ENCODE data around the gene ANKRD44.

ANKRD44 gene

GRCh38 chr2:197174539-197175094, 136.0 kb downstream of the ANKRD44 start:
- no peak overlapping the region for H3K4me3 ChIP-seq (ENCODE audit: low read length)
- TF ChIP-seq CTCF (IDR thresholded peaks at IDR 0.05; ENCODE audit: low read depth, low read length, poor library complexity, severe bottlenecking) (no peak), EZH2phosphoT487 (IDR thresholded peaks at IDR 0.05; ENCODE audit: borderline replicate concordance, low read length) (no peak)
- H3K79me2 ChIP-seq (ENCODE audit: control insufficient read depth, low read length) = no peaks in the 10 kb centered on the region; the same call in 1 of the 2 replicates
- no peaks in the 10 kb centered on the region for H3K27me3 ChIP-seq (ENCODE audit: control insufficient read depth, low read length)
- no peak overlapping the region for H3K27ac ChIP-seq (ENCODE audit: low read depth, low read length)
- H3F3A ChIP-seq (ENCODE audit: control insufficient read depth, insufficient read depth) = peaks cover 5% of the 10 kb centered on the region; the same call in 1 of the 2 replicates
- H3K4me1 ChIP-seq (ENCODE audit: control insufficient read depth, low read length) = peaks cover 51% of the 10 kb centered on the region
- no peaks in the 10 kb centered on the region for H3K9me2 ChIP-seq (replicated peaks; ENCODE audit: control insufficient read depth, low read length)
- no peak overlapping the region for H3K4me2 ChIP-seq (ENCODE audit: low read length)
- H3K9me3 ChIP-seq (ENCODE audit: control insufficient read depth, insufficient read depth, low read length) = no peaks in the 10 kb centered on the region
- no peaks in the 10 kb centered on the region for H4K20me1 ChIP-seq (ENCODE audit: control insufficient read depth, insufficient read depth, low read depth, low read length)
- peaks cover 6% of the 10 kb centered on the region for H3K36me3 ChIP-seq (ENCODE audit: control insufficient read depth, low read length)

- Histone ChIP-seq H3K27ac (ENCODE audit: low read depth, low read length) (no peak overlapping the region), H3K36me3 (ENCODE audit: control insufficient read depth, low read length) (peaks cover 11% of the 10 kb centered on the region), H3K79me2 (ENCODE audit: control insufficient read depth, low read length) (peaks cover 13% of the 10 kb centered on the region), H3K4me1 (ENCODE audit: control insufficient read depth, low read length) (peaks cover 74% of the 10 kb centered on the region), H3K4me3 (ENCODE audit: low read length) (no peak overlapping the region), H3K4me2 (ENCODE audit: low read length) (no peak overlapping the region), H3F3A (ENCODE audit: control insufficient read depth, insufficient read depth) (peaks cover 8% of the 10 kb centered on the region; the same call in 1 of the 2 replicates), H3K9me3 (ENCODE audit: control insufficient read depth, insufficient read depth, low read length) (no peaks in the 10 kb centered on the region), H4K20me1 (ENCODE audit: control insufficient read depth, insufficient read depth, low read depth, low read length) (no peaks in the 10 kb centered on the region), H3K27me3 (ENCODE audit: control insufficient read depth, low read length) (no peaks in the 10 kb centered on the region), H3K9me2 (replicated peaks; ENCODE audit: control insufficient read depth, low read length) (no peaks in the 10 kb centered on the region)
- TF ChIP-seq CTCF (IDR thresholded peaks at IDR 0.05; ENCODE audit: low read depth, low read length, poor library complexity, severe bottlenecking) (no peak), EZH2phosphoT487 (IDR thresholded peaks at IDR 0.05; ENCODE audit: borderline replicate concordance, low read length) (no peak)
Observed at GRCh38 chr2:197171582-197171981, 139.0 kb downstream of the ANKRD44 start.

GRCh38 chr2:197170208-197170607, 140.4 kb downstream of the ANKRD44 start:
- TF ChIP-seq EZH2phosphoT487 (IDR thresholded peaks at IDR 0.05; ENCODE audit: borderline replicate concordance, low read length) (no peak), CTCF (IDR thresholded peaks at IDR 0.05; ENCODE audit: low read depth, low read length, poor library complexity, severe bottlenecking) (no peak)
- peaks cover 9% of the 10 kb centered on the region; the same call in 1 of the 2 replicates for H3K36me3 ChIP-seq (ENCODE audit: control insufficient read depth, low read length)
- no peaks in the 10 kb centered on the region for H3K9me2 ChIP-seq (replicated peaks; ENCODE audit: control insufficient read depth, low read length)
- H3K4me2 ChIP-seq (ENCODE audit: low read length) = no peak overlapping the region
- no peaks in the 10 kb centered on the region for H3K27me3 ChIP-seq (ENCODE audit: control insufficient read depth, low read length)
- H3K79me2 ChIP-seq (ENCODE audit: control insufficient read depth, low read length) = peaks cover 13% of the 10 kb centered on the region
- no peak overlapping the region for H3K4me3 ChIP-seq (ENCODE audit: low read length)
- no peaks in the 10 kb centered on the region for H3K9me3 ChIP-seq (ENCODE audit: control insufficient read depth, insufficient read depth, low read length)
- peaks cover 70% of the 10 kb centered on the region for H3K4me1 ChIP-seq (ENCODE audit: control insufficient read depth, low read length)
- peaks cover 8% of the 10 kb centered on the region; the same call in 1 of the 2 replicates for H3F3A ChIP-seq (ENCODE audit: control insufficient read depth, insufficient read depth)
- H4K20me1 ChIP-seq (ENCODE audit: control insufficient read depth, insufficient read depth, low read depth, low read length) = no peaks in the 10 kb centered on the region
- H3K27ac ChIP-seq (ENCODE audit: low read depth, low read length) = no peak overlapping the region

Measured in DOHH2 (cell line).